HepG2 (cell line): ENCODE measurements around the gene RGS19. TPM values are rescaled to one million over a fixed set of nuclear protein-coding genes. Genes with fewer than 3 reads are reported as not detected.

Experiments
- ARNT2 ChIP-seq: sonication (generic); formaldehyde crosslinking; IDR thresholded peaks from 2 replicates; pipeline ENCODE4 v1.8.0; 2022; ENCODE audit warnings: mild to moderate bottlenecking, low read depth, missing genetic modification reagents, moderate library complexity
- HNRNPL ChIP-seq: fragments of 200-400 bp; formaldehyde crosslinking; IDR thresholded peaks from 2 replicates; pipeline ENCODE4 v1.6.1; 2017; ENCODE audit warnings: mild to moderate bottlenecking, low read depth, low read length
- ISL2 ChIP-seq: sonication (generic); formaldehyde crosslinking; IDR thresholded peaks from 2 replicates; pipeline ENCODE4 v1.5.0; 2020; ENCODE audit warnings: missing genetic modification reagents
- PHF20 ChIP-seq: sonication (generic); formaldehyde crosslinking; IDR thresholded peaks from 2 replicates; pipeline ENCODE4 v1.5.0; 2020; ENCODE audit warnings: mild to moderate bottlenecking, missing genetic modification reagents
- PRDM10 ChIP-seq: sonication (generic); formaldehyde crosslinking; IDR thresholded peaks from 2 replicates; pipeline ENCODE4 v1.4.0; 2020; ENCODE audit warnings: low read depth, missing genetic modification reagents
- PRMT3 ChIP-seq: sonication (generic); formaldehyde crosslinking; IDR thresholded peaks from 2 replicates; pipeline ENCODE4 v1.8.1; 2022; ENCODE audit warnings: low read depth, mild to moderate bottlenecking, moderate library complexity, missing genetic modification reagents, borderline replicate concordance
- SETDB1 ChIP-seq: sonication (generic); formaldehyde crosslinking; IDR thresholded peaks from 2 replicates; pipeline ENCODE4 v1.5.1; 2020; ENCODE audit warnings: missing genetic modification reagents, mild to moderate bottlenecking, borderline replicate concordance
- SIN3B ChIP-seq: fragments of 150-350 bp; IDR thresholded peaks from 2 replicates; pipeline ENCODE4 v1.6.1; 2014; ENCODE audit warnings: low read length
- SMAD3 ChIP-seq: sonication (generic); formaldehyde crosslinking; IDR thresholded peaks from 2 replicates; pipeline ENCODE4 v1.4.0; 2020; ENCODE audit warnings: missing genetic modification reagents
- ZBTB21 ChIP-seq: sonication (generic); formaldehyde crosslinking; IDR thresholded peaks from 2 replicates; pipeline ENCODE4 v1.4.0; 2020; ENCODE audit warnings: missing genetic modification reagents
- ZNF382 ChIP-seq: sonication (generic); formaldehyde crosslinking; IDR thresholded peaks from 2 replicates; pipeline ENCODE4 v1.5.0; 2020; ENCODE audit warnings: missing genetic modification reagents, mild to moderate bottlenecking, borderline replicate concordance
- ZNF547 ChIP-seq: sonication (generic); formaldehyde crosslinking; IDR thresholded peaks from 2 replicates; pipeline ENCODE4 v1.5.1; 2020; ENCODE audit warnings: mild to moderate bottlenecking, missing genetic modification reagents
- ZNF558 ChIP-seq: sonication (generic); formaldehyde crosslinking; IDR thresholded peaks from 2 replicates; pipeline ENCODE4 v1.9.0; 2022; ENCODE audit warnings: mild to moderate bottlenecking, missing genetic modification reagents, borderline replicate concordance
- ZNF567 ChIP-seq: sonication (generic); formaldehyde crosslinking; IDR thresholded peaks from 2 replicates; pipeline ENCODE4 v1.8.1; 2023; ENCODE audit warnings: mild to moderate bottlenecking, missing genetic modification reagents, borderline replicate concordance
- ZNF703 ChIP-seq: sonication (generic); formaldehyde crosslinking; IDR thresholded peaks from 2 replicates; pipeline ENCODE4 v1.5.1; 2020; ENCODE audit warnings: missing genetic modification reagents, mild to moderate bottlenecking, moderate library complexity, borderline replicate concordance
- ZSCAN12 ChIP-seq: sonication (generic); formaldehyde crosslinking; IDR thresholded peaks from 2 replicates; pipeline ENCODE4 v1.9.0; 2021; ENCODE audit warnings: mild to moderate bottlenecking, missing genetic modification reagents
- polyA plus RNA-seq, 8 experiments: library from polyadenylated mRNA; depleted of rRNA in 3 of 8; stranded (reverse) in 7 of 8; unstranded in 1 of 8; fragments of >200 nt; fragmentation: Illumina TruSeq in 4 of 8; extraction: Trizol in 4 of 8; gene quantifications; 2 replicates each; pipeline versions ENCODE4 v1.2.1 to v1.2.3, GENCODE V29; 2011 to 2016; ENCODE audit warnings: low read depth in 4 of 8, missing spikeins in 1 of 8, mixed read lengths in 1 of 8; ENCODE audit not compliant: insufficient read depth in 1 of 8
- total RNA-seq, 5 experiments: library from RNA; depleted of rRNA; stranded (reverse); fragments of >200 nt; fragmentation: Illumina TruSeq; extraction: Trizol; gene quantifications; 2 replicates each; pipeline ENCODE4 v1.2.3, GENCODE V29; 2016; ENCODE audit warnings: low read depth in 1 of 5
- TF ChIP-seq, protein P1 (sequence below): IDR thresholded peaks from 2 replicates; pipeline ENCODE4 v1.6.1; 2016; ENCODE audit warnings: missing biosample characterization, missing genetic modification reagents, low read depth

The RGS19 gene
- total and polyA plus RNA-seq, 2 of the 13 experiments (the other 11 are each of a cell fraction or from before 2014, with no cell fraction given), result 10.7 to 11.9 TPM

DNA sequence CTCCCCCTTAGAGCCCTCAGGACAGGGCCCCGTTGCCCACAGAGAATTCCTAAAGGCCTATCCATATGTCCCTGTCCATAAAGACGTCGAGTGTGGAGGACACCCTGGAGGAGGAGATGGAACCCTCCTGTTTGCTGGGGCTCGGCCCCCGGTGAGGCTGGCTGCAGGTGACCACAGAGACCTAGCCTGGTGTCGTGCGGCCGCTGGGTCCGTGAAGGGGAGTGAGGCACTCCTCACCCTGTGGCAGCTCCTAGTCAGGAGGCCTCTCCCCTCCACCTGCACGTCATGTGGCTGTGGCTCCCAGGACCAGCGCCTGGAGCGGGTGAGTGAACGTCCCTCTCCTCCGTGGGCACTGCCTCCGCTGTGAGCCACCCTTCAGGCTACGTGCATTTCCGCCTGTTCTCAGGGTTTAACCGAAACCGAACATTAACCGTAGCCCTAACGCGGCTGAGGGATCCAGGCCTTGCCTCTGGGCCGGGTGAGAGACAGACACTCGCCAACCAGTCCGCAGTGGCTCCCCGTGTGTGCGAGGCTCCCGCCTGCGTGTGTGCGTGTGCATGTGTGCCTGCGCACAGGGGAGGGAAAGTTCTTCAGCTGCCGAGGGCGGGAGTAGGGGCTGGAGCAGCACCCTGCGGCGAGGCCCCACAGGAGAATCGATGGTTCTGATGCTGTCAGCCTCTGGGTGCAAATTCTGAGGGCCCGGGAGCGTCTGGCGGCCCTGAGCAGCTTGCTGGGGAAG, 22.3 kb downstream of the RGS19 start (continued):
- TF ChIP-seq SIN3B (no peak), SETDB1 (no peak), ZBTB21 (no peak; the same call in 1 of the 2 replicates), ZSCAN12 (0 out of 2 replicates have a peak, but pooled peaks have one; percentile 7), ISL2 (no peak; the same call in 1 of the 2 replicates), ZNF703 (CRISPR knock-in tag) (peak; percentile 60; the same call in 1 of the 2 replicates), HNRNPL (peak; percentile 14; the same call in 1 of the 2 replicates), PRDM10 (peak; percentile 21; the same call in 1 of the 2 replicates), PHF20 (CRISPR knock-in tag) (no peak; the same call in 1 of the 2 replicates), SMAD3 (CRISPR knock-in tag) (no peak), PRMT3 (CRISPR knock-in tag) (0 out of 2 replicates have a peak, but pooled peaks have one; percentile 91), ARNT2 (CRISPR knock-in tag) (no peak), ZNF567 (peak; percentile 64; the same call in 1 of the 2 replicates), ZNF547 (CRISPR knock-in tag) (peak; percentile 85), ZNF382 (no peak), ZNF558 (CRISPR knock-in tag) (0 out of 2 replicates have a peak, but pooled peaks have one; percentile 50)
- TF ChIP-seq, protein P1, sequence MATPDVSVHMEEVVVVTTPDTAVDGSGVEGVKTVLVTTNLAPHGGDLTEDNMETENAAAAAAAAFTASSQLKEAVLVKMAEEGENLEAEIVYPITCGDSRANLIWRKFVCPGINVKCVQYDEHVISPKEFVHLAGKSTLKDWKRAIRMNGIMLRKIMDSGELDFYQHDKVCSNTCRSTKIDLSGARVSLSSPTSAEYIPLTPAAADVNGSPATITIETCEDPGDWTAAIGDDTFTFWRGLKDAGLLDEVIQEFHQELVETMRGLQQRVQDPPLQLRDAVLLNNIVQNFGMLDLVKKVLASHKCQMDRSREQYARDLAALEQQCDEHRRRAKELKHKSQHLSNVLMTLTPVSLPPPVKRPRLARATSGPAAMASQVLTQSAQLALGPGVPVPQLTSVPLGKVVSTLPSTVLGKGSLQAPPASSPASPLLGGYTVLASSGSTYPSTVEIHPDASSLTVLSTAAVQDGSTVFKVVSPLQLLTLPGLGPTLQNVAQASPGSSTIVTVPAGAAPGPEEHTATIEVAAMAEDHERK (CRISPR knock-in tag), result no peak
